ENCODE data around the gene TIMP4.

TIMP4 gene

GRCh38 chr3:12158387-12159226 is at the start of gene TIMP4:
Gene TIMP4, minus strand, starts transcription at chr3:12158912. Its CDS starts 72 bp downstream, at chr3:12158840.
- no peak for DNase-seq

- DNase-seq = no peak
These were observed 46.5 kb upstream of the TIMP4 start for GRCh38 chr3:12205171-12205570.

DNA sequence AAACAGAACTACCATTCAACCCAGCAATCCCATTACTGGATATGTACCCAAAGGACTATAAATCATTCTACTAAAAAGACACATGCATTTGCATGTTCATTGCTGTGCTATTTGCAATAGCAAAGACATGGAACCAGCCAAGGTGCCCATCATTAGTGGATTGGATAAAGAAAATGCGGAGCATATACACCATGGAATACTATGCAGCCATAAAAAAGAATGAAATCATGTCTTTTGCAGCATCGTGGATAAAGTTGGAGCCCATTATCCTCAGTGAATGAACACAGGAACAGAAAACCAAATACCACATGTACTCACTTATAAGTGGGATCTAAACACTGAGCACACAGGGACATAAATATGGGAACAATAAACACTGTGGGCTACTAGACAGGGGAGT is 43.1 kb upstream of the TIMP4 start:
- DNase-seq = no peak

- no peak for DNase-seq
These were observed 39.6 kb upstream of the TIMP4 start for GRCh38 chr3:12198301-12198700.

DNA sequence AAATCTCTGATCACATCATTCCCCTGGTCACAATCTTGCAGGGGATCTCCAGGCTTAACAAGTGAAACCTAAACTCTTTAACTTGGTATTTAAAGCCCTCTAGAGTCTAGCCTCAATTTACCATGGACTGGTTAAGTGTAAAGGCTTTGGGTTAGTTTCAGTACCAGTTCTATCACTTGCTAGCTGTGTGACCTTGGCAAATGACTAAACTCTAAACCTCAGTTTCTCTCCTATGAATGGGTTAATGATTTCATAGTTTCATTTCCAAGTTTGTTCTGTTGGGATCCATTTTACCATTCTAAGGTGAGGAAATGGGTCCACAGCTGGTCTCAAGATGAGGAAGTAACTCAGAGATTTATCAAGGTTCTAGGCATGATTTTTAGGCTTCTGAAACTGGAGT is 38.8 kb upstream of the TIMP4 start:
- DNase-seq = no peak

DNA sequence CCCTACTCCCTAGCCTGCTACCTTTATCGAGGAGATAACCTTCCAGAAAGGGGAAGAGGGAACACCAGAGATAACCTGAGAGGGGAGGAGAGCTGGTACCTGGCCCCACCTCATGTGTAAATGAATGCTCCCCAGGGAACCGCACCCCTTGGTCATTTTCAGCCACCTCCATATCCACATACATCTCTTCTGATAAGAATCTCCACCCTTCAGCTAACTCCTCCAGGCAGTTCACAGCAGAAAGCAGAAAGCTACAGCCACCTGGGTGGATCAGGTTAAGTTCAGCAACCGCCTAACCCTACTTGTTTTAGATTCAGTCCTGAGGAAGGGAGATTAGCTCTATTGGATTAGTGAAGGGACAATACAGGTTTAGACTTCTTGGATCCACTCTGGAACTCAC is 38.0 kb upstream of the TIMP4 start:
- DNase-seq = no peak

DNA sequence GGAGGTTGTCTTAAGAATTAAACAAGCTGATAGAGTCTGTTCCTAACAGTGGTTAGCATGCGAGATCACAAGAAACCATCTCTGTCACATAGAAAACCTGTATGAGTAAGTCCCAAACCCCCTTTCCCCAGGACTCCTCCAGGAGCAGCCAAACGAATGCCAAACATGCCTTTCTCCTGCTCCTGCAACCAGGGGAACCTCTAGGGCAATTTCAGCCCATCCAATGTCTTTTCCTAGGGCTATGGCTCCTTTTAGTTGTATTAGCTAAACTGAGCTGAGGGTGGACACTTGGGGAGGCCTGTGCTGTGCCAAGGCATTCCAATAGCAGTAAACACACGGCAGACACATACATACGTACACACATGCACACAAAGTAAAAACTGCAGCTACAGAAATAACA is 36.5 kb upstream of the TIMP4 start:
- no peak for DNase-seq

DNA sequence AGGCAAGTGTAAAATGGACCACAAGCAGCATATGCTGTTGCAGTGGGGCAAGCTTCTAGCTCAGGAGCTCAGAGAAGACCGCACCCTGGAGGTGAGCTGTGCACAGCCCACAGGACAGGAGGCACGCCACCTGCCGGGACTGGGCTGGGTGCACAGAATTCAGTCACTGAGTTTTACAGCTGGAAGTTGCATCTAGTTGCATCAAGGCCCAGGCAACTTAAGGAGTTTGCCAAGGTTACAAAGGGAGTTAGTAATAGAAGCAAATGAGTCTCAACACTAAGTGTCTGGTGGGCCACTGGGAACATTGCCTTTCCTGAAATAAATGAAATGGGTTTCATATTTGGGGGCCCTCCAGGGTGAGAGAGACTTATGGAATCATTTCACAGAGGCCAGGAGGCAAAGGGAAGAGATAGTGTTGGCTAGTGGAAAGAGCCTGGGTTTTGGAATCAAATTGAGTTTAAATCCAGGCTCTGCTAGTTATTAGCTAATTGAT is 36.0 kb upstream of the TIMP4 start:
- no peak for DNase-seq

DNA sequence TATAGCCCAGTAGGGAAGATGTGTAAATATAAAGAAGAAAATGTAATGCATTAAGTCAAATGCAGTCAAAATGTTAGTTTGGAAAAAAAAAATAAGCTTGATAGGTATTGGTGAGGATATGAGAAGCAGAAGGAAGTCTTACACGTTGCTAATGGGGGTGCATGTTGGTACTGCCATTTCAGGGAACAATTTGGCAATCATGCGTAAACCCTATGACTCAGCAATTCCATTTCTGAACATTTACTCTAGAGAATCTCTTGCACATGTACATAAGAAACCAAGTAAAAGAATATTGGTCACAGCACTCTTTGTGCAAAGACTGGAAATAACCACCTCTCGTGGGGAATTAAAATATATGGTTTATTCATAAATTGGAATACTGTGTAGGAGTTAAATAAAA is 35.5 kb upstream of the TIMP4 start:
- no peak for DNase-seq

DNA sequence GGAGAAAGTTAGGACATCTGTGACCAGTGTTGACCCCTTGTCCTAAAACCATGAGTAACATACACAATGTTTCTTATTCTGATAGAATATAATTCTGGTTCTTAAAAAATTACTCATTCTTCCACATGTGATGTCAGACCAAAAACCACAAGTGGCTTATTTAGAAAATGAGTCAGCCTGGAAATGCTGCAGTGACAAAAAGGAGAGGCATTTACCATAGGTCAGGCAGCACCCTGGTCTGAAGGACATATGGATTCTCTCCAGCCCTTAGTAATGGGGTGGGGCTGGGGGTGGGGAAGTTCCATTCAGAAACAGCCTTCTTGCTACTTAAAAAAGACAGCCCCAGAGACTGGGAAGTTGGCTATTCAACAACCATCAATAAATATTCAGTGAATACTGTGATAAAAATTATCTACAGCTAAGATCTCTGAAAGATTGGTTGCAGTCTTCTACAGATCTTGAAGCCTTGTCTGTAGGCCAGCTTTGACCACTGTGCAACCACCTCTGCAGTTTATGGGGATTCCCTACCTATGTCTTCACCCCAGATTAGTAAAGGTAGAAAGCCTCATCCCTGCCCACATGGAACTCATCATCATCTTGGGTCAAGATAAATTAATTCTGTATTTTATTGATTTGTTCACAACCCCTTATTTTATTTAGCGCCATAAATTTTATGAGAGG is 34.9 kb upstream of the TIMP4 start:
- no peak for DNase-seq

GRCh38 chr3:12192655-12193484 is 34.2 kb upstream of the TIMP4 start:
- no peak for DNase-seq

DNA sequence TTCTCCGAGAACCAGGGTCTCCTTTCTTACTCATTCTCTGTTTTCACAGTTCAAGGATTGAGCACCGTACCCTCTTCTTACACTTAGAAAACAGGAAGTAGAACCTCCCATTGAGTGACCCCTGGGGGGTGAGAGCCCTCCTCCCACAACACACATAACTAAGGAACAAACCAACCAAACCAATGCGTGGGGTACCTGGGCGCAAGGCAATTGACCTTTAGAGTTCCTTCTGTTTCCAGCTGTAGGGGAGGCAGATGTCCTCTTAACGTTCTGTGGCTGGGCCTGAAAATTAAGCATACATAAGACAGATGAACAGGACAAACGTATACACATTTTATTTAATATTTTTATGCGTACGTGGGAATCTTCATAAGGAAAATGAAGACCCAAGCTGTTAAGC is 33.5 kb upstream of the TIMP4 start:
- no peak for DNase-seq

DNA sequence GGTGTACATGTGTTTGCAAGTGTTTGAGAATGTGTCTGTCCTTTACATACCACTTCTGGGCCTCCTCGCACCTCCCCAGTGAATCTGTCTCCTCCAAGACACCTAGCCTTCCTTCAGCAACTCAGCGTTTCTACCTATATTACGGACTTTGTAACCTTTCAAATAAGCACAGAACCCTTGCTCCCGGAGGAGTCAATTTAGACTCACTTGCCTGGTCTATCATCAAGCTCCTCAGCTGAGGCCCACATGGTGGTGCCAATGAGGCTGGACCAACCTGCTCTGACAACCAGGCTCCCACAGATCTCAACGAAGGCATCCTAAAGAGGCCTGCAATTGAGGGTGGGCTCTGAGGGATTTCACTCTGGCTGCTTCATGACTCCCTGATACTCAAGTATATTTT is 32.8 kb upstream of the TIMP4 start:
- DNase-seq = no peak

DNA sequence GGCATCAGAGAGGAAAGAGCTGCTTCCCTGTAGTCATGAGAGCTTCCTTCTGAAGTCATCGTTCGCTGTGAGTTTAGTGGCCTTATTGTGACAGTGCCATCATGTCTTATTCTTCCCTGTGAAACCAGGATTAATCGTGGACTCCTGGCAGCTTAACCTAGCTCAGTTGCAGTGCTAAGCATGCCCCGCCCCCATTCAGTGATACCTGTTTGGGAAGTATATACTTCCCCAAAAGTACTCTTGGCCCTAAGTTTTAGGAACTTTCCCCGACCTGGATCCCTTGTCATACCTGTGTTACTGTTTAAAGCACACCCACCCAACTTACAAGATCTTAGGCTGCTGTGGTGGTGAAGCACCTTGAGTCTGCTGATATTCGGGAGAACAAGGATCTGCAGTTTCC is 32.1 kb upstream of the TIMP4 start:
- no peak for DNase-seq

DNA sequence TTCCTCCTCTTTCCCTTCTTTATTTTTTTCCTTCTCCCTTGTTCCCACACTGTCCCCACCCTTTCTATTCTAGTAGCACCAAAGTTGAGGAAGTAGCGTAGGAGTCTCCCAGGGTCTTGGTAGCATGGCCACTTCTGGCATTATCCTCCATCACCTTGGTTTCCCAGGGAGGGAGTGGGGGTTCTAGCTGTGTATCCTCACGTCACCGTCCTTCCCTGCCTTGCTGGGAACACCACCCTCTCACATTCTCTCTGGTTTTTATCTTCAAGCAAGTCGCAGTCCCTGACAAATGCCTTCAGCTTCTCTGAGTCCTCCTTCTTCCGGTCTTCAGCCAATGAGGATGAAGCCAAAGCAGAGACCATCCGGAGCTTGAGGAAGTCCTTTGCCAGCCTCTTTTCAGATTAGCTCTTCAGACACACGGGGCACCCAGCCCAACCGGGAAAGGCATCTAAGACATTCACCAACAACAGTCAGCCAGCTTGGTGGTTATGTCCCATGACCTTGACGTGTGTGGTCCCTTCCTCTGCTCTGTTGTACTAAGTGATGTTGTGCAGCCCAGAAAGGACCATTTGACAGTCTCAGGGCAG is 31.6 kb upstream of the TIMP4 start:
- DNase-seq = no peak

- DNase-seq = no peak
These were observed 30.1 kb upstream of the TIMP4 start for GRCh38 chr3:12188681-12189287.

GRCh38 chr3:12188328-12188648 is 29.6 kb upstream of the TIMP4 start:
- no peak for DNase-seq

GRCh38 chr3:12187448-12188327 is 29.0 kb upstream of the TIMP4 start:
- no peak for DNase-seq

DNA sequence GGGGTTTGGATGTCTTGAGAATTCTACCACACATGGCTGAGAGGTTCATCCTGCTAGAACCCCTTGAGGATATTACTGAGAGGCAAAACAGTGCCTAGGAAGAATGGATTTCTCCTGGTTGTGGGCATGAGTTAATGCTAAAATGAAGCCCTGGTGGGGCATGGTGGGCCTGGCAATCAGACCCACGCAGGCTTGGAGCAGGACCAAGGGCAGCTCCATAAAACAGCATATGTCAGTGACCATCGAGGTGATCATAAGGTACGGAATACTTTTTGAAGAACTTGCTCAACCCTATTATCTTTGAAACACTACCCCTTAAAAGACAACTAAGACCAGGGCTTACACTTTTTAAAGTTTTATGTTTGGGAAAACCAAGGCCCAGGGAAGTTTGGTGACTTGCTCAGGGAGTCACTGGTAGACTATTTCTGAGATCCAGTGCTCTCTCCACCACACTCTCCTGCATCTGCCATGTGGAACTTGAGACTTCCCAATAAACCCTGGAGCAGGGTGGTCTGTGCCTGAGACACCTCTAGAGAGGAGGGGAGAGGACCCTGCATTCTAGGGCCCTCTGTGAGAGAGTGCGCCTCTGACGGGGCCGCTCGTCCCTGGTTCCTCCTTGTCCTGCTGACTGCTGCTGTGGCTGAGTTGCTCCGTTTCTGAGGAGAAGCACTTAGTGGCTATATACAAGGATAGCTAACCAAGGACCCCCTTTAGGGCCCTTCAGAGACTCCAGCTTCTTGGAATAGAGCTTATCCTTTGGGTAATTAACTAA is 28.0 kb upstream of the TIMP4 start:
- no peak for DNase-seq

GRCh38 chr3:12186046-12186445 is 27.3 kb upstream of the TIMP4 start:
- no peak for DNase-seq

DNA sequence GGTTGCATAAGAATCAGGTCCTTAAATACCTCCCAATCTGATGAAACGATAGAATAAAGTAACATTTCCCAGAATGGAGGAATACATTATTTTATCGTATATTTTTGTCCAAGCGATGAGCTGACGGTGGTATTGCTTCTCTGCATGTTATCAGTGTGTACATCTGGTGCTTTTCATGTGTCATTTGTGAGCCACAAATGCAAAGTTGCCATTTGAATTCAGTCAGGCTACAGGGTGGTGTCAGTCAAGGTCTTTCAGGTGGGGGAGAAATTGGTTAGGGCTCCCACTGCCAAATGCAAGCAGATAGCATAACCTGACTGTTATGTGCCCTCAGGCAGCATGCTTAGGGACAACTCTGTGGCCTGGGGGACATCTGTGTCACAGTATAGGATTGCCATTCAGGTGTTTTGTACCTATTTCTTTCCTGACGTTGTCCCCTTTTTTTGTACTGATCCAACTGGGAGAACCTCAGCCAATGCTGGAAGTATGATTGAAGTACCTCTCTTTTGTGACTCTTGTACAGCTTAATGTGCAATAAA is 26.5 kb upstream of the TIMP4 start:
- no peak for DNase-seq

Data from NCI-H1048 (cell line).